Osteoblast (primary cell): Measurements from ENCODE around the gene OR52D1. TPM values are rescaled to one million over a fixed set of nuclear protein-coding genes. Genes with fewer than 3 reads are reported as not detected.

Source experiments
- DNase-seq: peaks from one replicate; pipeline ENCODE4 v3.0.0; 2011; ENCODE audit warnings: low spot score, mixed read lengths; ENCODE audit not compliant: insufficient read length; ENCODE audit errors: missing footprints
- H2AFZ ChIP-seq: 2 replicates; pipeline ENCODE4 v1.6.0; 2011; ENCODE audit warnings: mild to moderate bottlenecking, low read length
- H3K27ac ChIP-seq: 2 replicates; pipeline ENCODE4 v1.5.1; 2011; ENCODE audit warnings: mild to moderate bottlenecking, low read depth, low read length, moderate library complexity
- H3K27me3 ChIP-seq: 2 replicates; pipeline ENCODE4 v1.6.0; 2012; ENCODE audit warnings: mild to moderate bottlenecking, control low read depth, inconsistent platforms, low read length, moderate library complexity; ENCODE audit not compliant: insufficient read depth
- H3K36me3 ChIP-seq: 2 replicates; pipeline ENCODE4 v1.5.1; 2011; ENCODE audit warnings: mild to moderate bottlenecking, low read length, control low read depth, moderate library complexity; ENCODE audit not compliant: insufficient read depth
- H3K4me1 ChIP-seq: 2 replicates; pipeline ENCODE4 v1.5.1; 2011; ENCODE audit warnings: mild to moderate bottlenecking, low read length, control low read depth, moderate library complexity; ENCODE audit not compliant: insufficient read depth
- H3K4me2 ChIP-seq: 2 replicates; pipeline ENCODE4 v1.6.0; 2011; ENCODE audit warnings: mild to moderate bottlenecking, low read length; ENCODE audit not compliant: insufficient read depth
- H3K4me3 ChIP-seq: fragments of 200-600 bp; sonication (generic); 3 replicates; pipeline ENCODE4 v1.5.1; 2012; ENCODE audit warnings: mild to moderate bottlenecking, low read length, inconsistent platforms; ENCODE audit not compliant: insufficient read depth
- H3K79me2 ChIP-seq: 2 replicates; pipeline ENCODE4 v1.6.0; 2012; ENCODE audit warnings: mild to moderate bottlenecking, low read length, control low read depth, inconsistent platforms; ENCODE audit not compliant: insufficient read depth
- H3K9me3 ChIP-seq: 2 replicates; pipeline ENCODE4 v1.5.1; 2011; ENCODE audit warnings: low read depth, low read length, control low read depth
- H4K20me1 ChIP-seq: 2 replicates; pipeline ENCODE4 v1.6.0; 2012; ENCODE audit warnings: mild to moderate bottlenecking, low read length, control low read depth; ENCODE audit not compliant: insufficient read depth
- CTCF ChIP-seq: IDR thresholded peaks from 2 replicates; pipeline ENCODE4 v1.5.1; 2011; ENCODE audit warnings: mild to moderate bottlenecking, low read depth, low read length, moderate library complexity; ENCODE audit errors: extremely low read depth
- total RNA-seq: library from RNA; depleted of rRNA; stranded (reverse); fragments of >200 nt; gene quantifications from 2 replicates; pipeline ENCODE4 v1.2.3, GENCODE V29; 2012

OR52D1 gene
- total RNA-seq, 1 donor: not detected

DNA sequence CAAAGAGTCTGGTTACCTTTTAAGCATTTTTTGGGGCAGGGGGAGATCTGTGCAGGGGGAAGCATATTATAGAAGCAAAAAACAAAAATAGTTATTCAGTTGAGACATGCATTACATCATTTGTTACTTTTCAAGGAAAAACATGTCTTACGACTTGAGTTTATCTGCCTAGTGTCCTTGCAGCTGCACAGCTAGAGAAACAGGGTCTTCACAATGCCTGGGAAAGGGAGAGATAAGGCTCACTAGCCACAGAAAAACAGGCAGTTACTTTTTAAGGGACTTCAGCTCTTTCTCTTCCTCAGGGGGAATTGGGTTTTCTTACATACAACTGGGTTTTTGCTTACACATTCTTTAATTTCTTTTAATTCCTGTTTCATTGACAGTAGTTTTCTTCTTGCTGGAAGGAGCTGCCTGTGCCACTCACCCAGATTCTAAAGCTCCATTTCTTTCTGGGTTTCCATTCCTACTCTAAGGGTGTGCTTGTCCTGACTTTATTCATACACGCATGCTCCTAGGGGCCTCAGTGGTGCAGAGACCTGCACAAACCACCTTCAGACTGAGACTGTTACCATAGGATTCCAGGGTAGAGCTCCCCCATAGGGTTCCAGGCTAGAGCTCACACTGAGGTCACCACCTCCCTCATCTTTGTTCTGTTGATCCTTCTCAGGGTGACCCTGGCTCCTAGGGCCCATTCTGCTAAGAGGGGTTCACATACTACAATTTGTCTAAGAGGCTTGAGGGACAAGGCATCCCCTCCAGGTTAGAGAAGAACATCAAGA, 42.8 kb downstream of the OR52D1 start:
- no peak overlapping the region for H2AFZ ChIP-seq
- H4K20me1 ChIP-seq: no peaks in the 10 kb centered on the region
- H3K4me3 ChIP-seq: no peak overlapping the region
- H3K27ac ChIP-seq: no peak overlapping the region
- DNase-seq: no peak
- no peaks in the 10 kb centered on the region for H3K27me3 ChIP-seq
- no peaks in the 10 kb centered on the region for H3K4me1 ChIP-seq
- no peaks in the 10 kb centered on the region for H3K36me3 ChIP-seq
- H3K4me2 ChIP-seq: no peak overlapping the region
- no peak for TF ChIP-seq CTCF
- no peaks in the 10 kb centered on the region for H3K79me2 ChIP-seq
- H3K9me3 ChIP-seq: no peaks in the 10 kb centered on the region

DNA sequence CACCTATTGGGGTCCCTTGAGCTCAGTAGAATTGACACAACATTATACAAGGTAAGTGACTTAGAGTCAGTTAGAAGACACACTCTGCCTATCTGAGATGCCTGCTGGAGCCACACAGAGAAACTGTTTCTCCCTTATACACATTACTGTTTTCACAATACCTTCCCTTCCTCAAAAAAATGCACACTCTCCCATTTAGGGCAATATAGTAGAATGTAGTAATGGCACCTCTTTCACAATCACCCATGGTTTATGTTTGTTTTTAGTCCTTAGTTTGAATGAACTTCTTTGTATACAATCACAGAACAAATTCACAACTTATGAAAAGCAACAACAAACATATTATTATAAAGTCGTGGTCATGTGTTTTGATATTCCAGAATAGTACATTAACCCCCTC, 45.6 kb downstream of the OR52D1 start:
- no peaks in the 10 kb centered on the region for H3K36me3 ChIP-seq
- no peak overlapping the region for H3K4me3 ChIP-seq
- no peak overlapping the region for H3K4me2 ChIP-seq
- no peak overlapping the region for H3K27ac ChIP-seq
- no peaks in the 10 kb centered on the region for H3K79me2 ChIP-seq
- no peak for TF ChIP-seq CTCF
- H4K20me1 ChIP-seq: no peaks in the 10 kb centered on the region
- no peaks in the 10 kb centered on the region for H3K27me3 ChIP-seq
- no peak for DNase-seq
- H3K4me1 ChIP-seq: no peaks in the 10 kb centered on the region
- H3K9me3 ChIP-seq: no peaks in the 10 kb centered on the region
- H2AFZ ChIP-seq: no peak overlapping the region

- Histone ChIP-seq H4K20me1 (no peaks in the 10 kb centered on the region), H3K27me3 (no peaks in the 10 kb centered on the region), H3K79me2 (no peaks in the 10 kb centered on the region), H3K4me3 (no peak overlapping the region), H2AFZ (no peak overlapping the region), H3K4me1 (no peaks in the 10 kb centered on the region), H3K27ac (no peak overlapping the region), H3K4me2 (no peak overlapping the region), H3K9me3 (no peaks in the 10 kb centered on the region), H3K36me3 (no peaks in the 10 kb centered on the region)
- no peak for TF ChIP-seq CTCF
- no peak for DNase-seq
Measured at GRCh38 chr11:5536482-5536881, 48.0 kb downstream of the OR52D1 start.

Other genes starting within 250 kb of the OR52D1 start
- gene HBG1, start 238.8 kb upstream of the OR52D1 start, total RNA-seq: not detected in 2 replicates
- gene HBG2, start 233.9 kb upstream of the OR52D1 start, total RNA-seq: not detected in 2 replicates
- gene HBE1, start 218.7 kb upstream of the OR52D1 start, total RNA-seq: not detected in 2 replicates
- gene OR51B4, start 186.7 kb upstream of the OR52D1 start, total RNA-seq: not detected in 2 replicates
- not detected in 2 replicates for gene OR51B2, start 164.4 kb upstream of the OR52D1 start, total RNA-seq
- not detected in 2 replicates for gene OR51B5, start 145.2 kb upstream of the OR52D1 start, total RNA-seq
- not detected in 2 replicates for gene OR51B6, start 137.2 kb upstream of the OR52D1 start, total RNA-seq
- gene OR51M1, start 104.9 kb upstream of the OR52D1 start, total RNA-seq: not detected in 2 replicates
- not detected in 2 replicates for gene OR51Q1, start 66.6 kb upstream of the OR52D1 start, total RNA-seq
- gene OR51I1, start 47.2 kb upstream of the OR52D1 start, total RNA-seq: under 0.01 TPM in 1 of 2 replicates, not detected in the other
- not detected in 2 replicates for gene OR51I2, start 39.4 kb upstream of the OR52D1 start, total RNA-seq
- under 0.01 TPM in 1 of 2 replicates, not detected in the other for gene UBQLN3, start 21.3 kb downstream of the OR52D1 start, total RNA-seq
- gene UBQLNL, start 28.0 kb downstream of the OR52D1 start, total RNA-seq: 0.29 and 0.36 TPM in 2 replicates
- 0.29 and 0.36 TPM in 2 replicates for gene OR52H1, start 59.9 kb downstream of the OR52D1 start, total RNA-seq
- gene OR52B6, start 92.2 kb downstream of the OR52D1 start, total RNA-seq: not detected in 2 replicates
- gene TRIM6, start 108.0 kb downstream of the OR52D1 start, total RNA-seq: 3.6 and 3.8 TPM in 2 replicates
- gene TRIM34, start 136.3 kb downstream of the OR52D1 start, total RNA-seq: 8.3 and 10.3 TPM in 2 replicates
- gene TRIM5, start 196.4 kb downstream of the OR52D1 start, total RNA-seq: 25.9 and 29.7 TPM in 2 replicates
- gene TRIM22, start 201.1 kb downstream of the OR52D1 start, total RNA-seq: 152 and 185 TPM in 2 replicates
- gene OR56B1, start 247.8 kb downstream of the OR52D1 start, total RNA-seq: under 0.01 TPM in 1 of 2 replicates, not detected in the other